Motor neuron (in vitro differentiated cells): Measurements from ENCODE around the gene HERPUD2. TPM values are rescaled to one million over a fixed set of nuclear protein-coding genes. Genes with fewer than 3 reads are reported as not detected.
A peak's percentile ranks its signal among the peaks of the same experiment; 100 is the strongest.

Experiments used
- ATAC-seq, 8 experiments: fragments of 200-7000 bp; cut with Tn5 transposase; replicated peaks in 6 of 8; 2 replicates each; pipeline ENCODE4 v1.8.0; 2021; ENCODE audit warnings: mild to moderate bottlenecking in 8 of 8, moderate library complexity in 8 of 8
- H3K27ac ChIP-seq, 2 donors: fragments of 250-450 bp; sonication (Bioruptor Pico); 2 replicates each; pipeline ENCODE4 v1.9.0; 2021; ENCODE audit warnings: antibody characterized with exemption in 2 of 2, mild to moderate bottlenecking in 2 of 2, moderate library complexity in 1 of 2
- H3K4me1 ChIP-seq, 2 donors: fragments of 250-450 bp; sonication (Bioruptor Pico); replicated peaks in 1 of 2; 2 replicates each; pipeline ENCODE4 v1.6.1; 2021; ENCODE audit warnings: antibody characterized with exemption in 2 of 2, mild to moderate bottlenecking in 2 of 2, moderate library complexity in 1 of 2
- H3K4me3 ChIP-seq, 5 donors: fragments of 250-450 bp; sonication (Bioruptor Pico); 2 replicates each; pipeline ENCODE4 v1.9.0; 2021; ENCODE audit warnings: antibody characterized with exemption in 5 of 5, mild to moderate bottlenecking in 5 of 5, moderate library complexity in 4 of 5
- WGBS, 10 experiments: fragments of 450-650 bp; shearing (Covaris generic); methylation state at CpG; one replicate each; pipeline ENCODE4 v1.0.0; 2022; 5-methylcytosine and 5-hydroxymethylcytosine counted together
- in situ Hi-C, 9 experiments: fragments of 400-800 bp; cut with MboI; loops; one replicate each; pipeline ENCODE4 v1.15.0; 2021; ENCODE audit warnings: low sequenced_read_pairs in 9 of 9, low pct_unique_long_range_greater_than_20kb in 2 of 9; ENCODE audit not compliant: unreplicated experiment in 9 of 9
- total RNA-seq, 8 experiments: library from RNA; unstranded; fragments of 300-600 nt; gene quantifications; 2 replicates each; pipeline versions ENCODE4 v1.2.3 to v1.2.4, GENCODE V29; 2022

HERPUD2 gene
- total RNA-seq = 10 to 100 TPM; 13.4 to 25.6 (median 15.4) TPM

GRCh38 chr7:35694784-35695472, at the start of gene HERPUD2:
Gene HERPUD2 (minus strand): TSS chr7:35695135. CDS start chr7:35694330, 805 bp downstream.
- H3K27ac ChIP-seq = peak within 1 kb of the TSS; percentile 93 to 94
- peak; percentile 87 to 96 (median 94) for ATAC-seq
- in situ Hi-C loops = no loop called here
- peak within 1 kb of the TSS; percentile 67 to 96 (median 83) for H3K4me3 ChIP-seq
- peaks cover 20 to 38% of the 10 kb centered on the region in 2 donors for H3K4me1 ChIP-seq
- 0 to 7% methylated on average over 1 to 3 of the region's 68 CpGs; no CpG with 5 or more reads in 8 of the 10 experiments for WGBS, 10 experiments

GRCh38 chr7:35738889-35739288, 44.0 kb upstream of the HERPUD2 start:
- Histone ChIP-seq H3K4me3 (no peak overlapping the region), H3K27ac (no peak overlapping the region), H3K4me1 (no peaks in the 10 kb centered on the region)
- no peak for ATAC-seq
- WGBS, 10 experiments = 0 to 95% (median 57%) methylated on average over 1 to 3 of the region's 3 CpGs; no CpG with 5 or more reads in 1 of the 10 experiments
- in situ Hi-C loops = no loop called here

- ATAC-seq = no peak
- Histone ChIP-seq H3K4me3 (no peak overlapping the region), H3K27ac (no peak overlapping the region), H3K4me1 (no peaks in the 10 kb centered on the region)
- in situ Hi-C loops = no loop called here
- WGBS, 10 experiments = 56 to 100% (median 100%) methylated on average over 1 of the region's 1 CpG; no CpG with 5 or more reads in 5 of the 10 experiments
Observed at GRCh38 chr7:35736725-35737124, 41.8 kb upstream of the HERPUD2 start.

- no peaks in the 10 kb centered on the region for H3K4me1 ChIP-seq
- WGBS, 10 experiments = 0 to 100% (median 77%) methylated on average over 1 to 3 of the region's 3 CpGs
- H3K4me3 ChIP-seq = no peak overlapping the region
- no peak for ATAC-seq
- in situ Hi-C loops = no loop called here
- no peak overlapping the region for H3K27ac ChIP-seq
Observed at GRCh38 chr7:35735396-35735795, 40.5 kb upstream of the HERPUD2 start.

- peak in 3 of 8 experiments; percentile 28 to 67 (median 38) for ATAC-seq
- 7 to 100% (median 40%) methylated on average over 1 to 5 of the region's 5 CpGs; no CpG with 5 or more reads in 1 of the 10 experiments for WGBS, 10 experiments
- in situ Hi-C loops = no loop called here
- no peaks in the 10 kb centered on the region for H3K4me1 ChIP-seq
- no peak overlapping the region for H3K27ac ChIP-seq
- H3K4me3 ChIP-seq = no peak overlapping the region
Observed at GRCh38 chr7:35734001-35734483, 39.1 kb upstream of the HERPUD2 start.

- 20 to 100% (median 86%) methylated on average over 1 to 3 of the region's 3 CpGs; no CpG with 5 or more reads in 4 of the 10 experiments for WGBS, 10 experiments
Observed at GRCh38 chr7:35731349-35731748, 36.4 kb upstream of the HERPUD2 start.

GRCh38 chr7:35729061-35729783, 34.3 kb upstream of the HERPUD2 start:
- no peaks in the 10 kb centered on the region for H3K4me1 ChIP-seq
- peak in 1 of 8 experiments; percentile 16 for ATAC-seq
- 70 to 100% (median 80%) methylated on average over 1 to 2 of the region's 3 CpGs; no CpG with 5 or more reads in 2 of the 10 experiments for WGBS, 10 experiments
- no peak overlapping the region for H3K4me3 ChIP-seq
- H3K27ac ChIP-seq = no peak overlapping the region
- in situ Hi-C loops = no loop called here

More at GRCh38 chr7:35731349-35731748, 36.4 kb upstream of the HERPUD2 start:
- in situ Hi-C loops = no loop called here
- H3K27ac ChIP-seq = no peak overlapping the region
- no peak overlapping the region for H3K4me3 ChIP-seq
- ATAC-seq = no peak
- no peaks in the 10 kb centered on the region for H3K4me1 ChIP-seq

- Histone ChIP-seq H3K4me3 (no peak overlapping the region), H3K27ac (no peak overlapping the region), H3K4me1 (no peaks in the 10 kb centered on the region)
- in situ Hi-C loops = no loop called here
- WGBS, 10 experiments = 45 to 100% (median 62%) methylated on average over 1 of the region's 1 CpG; no CpG with 5 or more reads in 4 of the 10 experiments
- peak in 2 of 8 experiments; percentile 35 to 49 for ATAC-seq
Observed at GRCh38 chr7:35728412-35729060, 33.6 kb upstream of the HERPUD2 start.

- in situ Hi-C loops = no loop called here
- H3K4me1 ChIP-seq = no peaks in the 10 kb centered on the region
- no peak overlapping the region for H3K4me3 ChIP-seq
- H3K27ac ChIP-seq = no peak overlapping the region
- ATAC-seq = peak in 4 of 8 experiments; percentile 66 to 98 (median 78)
- 67 to 100% (median 76%) methylated on average over 1 to 2 of the region's 2 CpGs; no CpG with 5 or more reads in 6 of the 10 experiments for WGBS, 10 experiments
Observed at GRCh38 chr7:35727571-35727970, 32.6 kb upstream of the HERPUD2 start.

- Histone ChIP-seq H3K27ac (no peak overlapping the region), H3K4me3 (no peak overlapping the region), H3K4me1 (no peaks in the 10 kb centered on the region)
- no peak for ATAC-seq
- WGBS, 10 experiments = 70 to 100% (median 93%) methylated on average over 1 to 3 of the region's 3 CpGs; no CpG with 5 or more reads in 5 of the 10 experiments
- in situ Hi-C loops = no loop called here
Observed at GRCh38 chr7:35726654-35727053, 31.7 kb upstream of the HERPUD2 start.

GRCh38 chr7:35725280-35725680, 30.3 kb upstream of the HERPUD2 start:
- no peak overlapping the region for H3K4me3 ChIP-seq
- no peak for ATAC-seq
- in situ Hi-C loops = no loop called here
- H3K27ac ChIP-seq = no peak overlapping the region
- H3K4me1 ChIP-seq = no peaks in the 10 kb centered on the region
- 80 to 100% (median 92%) methylated on average over 1 to 7 of the region's 10 CpGs; no CpG with 5 or more reads in 5 of the 10 experiments for WGBS, 10 experiments

GRCh38 chr7:35723011-35723410, 28.1 kb upstream of the HERPUD2 start:
- H3K4me1 ChIP-seq = no peaks in the 10 kb centered on the region
- WGBS, 10 experiments = 36 to 100% (median 90%) methylated on average over 1 to 4 of the region's 4 CpGs; no CpG with 5 or more reads in 2 of the 10 experiments
- peak in 4 of 8 experiments; percentile 17 to 85 (median 40) for ATAC-seq
- no peak overlapping the region for H3K4me3 ChIP-seq
- no peak overlapping the region for H3K27ac ChIP-seq
- in situ Hi-C loops = loop anchor here in 6 of 9 experiments (25.0 kb wide), 1 partner anchor 189 kb away; no protein-coding TSS in a partner anchor
